Mesendoderm (in vitro differentiated cells): Measurements from ENCODE around the gene SYNE2.

Experiments
- DNase-seq: peaks from one replicate; pipeline ENCODE4 v3.0.0; 2013
- H2AK5ac ChIP-seq: 2 replicates; pipeline ENCODE4 v1.6.1; 2013; ENCODE audit warnings: low read length, inconsistent platforms
- H2BK120ac ChIP-seq: 2 replicates; pipeline ENCODE4 v1.6.1; 2013; ENCODE audit warnings: low read depth, mild to moderate bottlenecking, low read length, moderate library complexity, mixed read lengths
- H2BK15ac ChIP-seq: replicated peaks from 2 replicates; pipeline ENCODE4 v1.6.1; 2013; ENCODE audit warnings: low read depth, mild to moderate bottlenecking, moderate library complexity
- H2BK5ac ChIP-seq: 2 replicates; pipeline ENCODE4 v1.6.1; 2013; ENCODE audit warnings: low read length, inconsistent platforms
- H3K18ac ChIP-seq: 2 replicates; pipeline ENCODE4 v1.6.1; 2013; ENCODE audit warnings: mild to moderate bottlenecking, low read length, mixed read lengths
- H3K23ac ChIP-seq: one replicate; pipeline ENCODE4 v1.6.1; 2013; ENCODE audit warnings: low read length
- H3K27ac ChIP-seq: 2 replicates; pipeline ENCODE4 v1.5.1; 2013; ENCODE audit warnings: low read depth, mild to moderate bottlenecking, inconsistent platforms, low read length, moderate library complexity
- H3K27me3 ChIP-seq: 2 replicates; pipeline ENCODE4 v1.6.1; 2013; ENCODE audit warnings: low read length, control low read depth, mild to moderate bottlenecking, inconsistent platforms; ENCODE audit not compliant: insufficient read depth, poor library complexity
- H3K36me3 ChIP-seq: 2 replicates; pipeline ENCODE4 v1.6.1; 2013; ENCODE audit warnings: low read length, inconsistent platforms; ENCODE audit not compliant: control insufficient read depth, insufficient read depth
- H3K4ac ChIP-seq: one replicate; pipeline ENCODE4 v1.6.1; 2013; ENCODE audit warnings: low read depth, mild to moderate bottlenecking, low read length, moderate library complexity
- H3K4me1 ChIP-seq: 2 replicates; pipeline ENCODE4 v1.6.1; 2013; ENCODE audit warnings: low read depth, low read length, inconsistent platforms; ENCODE audit not compliant: control insufficient read depth
- H3K4me2 ChIP-seq: 2 replicates; pipeline ENCODE4 v1.6.1; 2013; ENCODE audit warnings: low read length
- H3K4me3 ChIP-seq: 2 replicates; pipeline ENCODE4 v1.5.1; 2013; ENCODE audit warnings: mild to moderate bottlenecking, low read length
- H3K56ac ChIP-seq: one replicate; pipeline ENCODE4 v1.6.1; 2013; ENCODE audit warnings: low read length
- H3K79me1 ChIP-seq: 2 replicates; pipeline ENCODE4 v1.6.1; 2013; ENCODE audit warnings: low read length, inconsistent platforms
- H3K79me2 ChIP-seq: 2 replicates; pipeline ENCODE4 v1.6.1; 2013; ENCODE audit warnings: mild to moderate bottlenecking, low read length; ENCODE audit not compliant: control insufficient read depth, insufficient read depth
- H3K9ac ChIP-seq: 2 replicates; pipeline ENCODE4 v1.6.1; 2013; ENCODE audit warnings: low read length, inconsistent platforms
- H4K5ac ChIP-seq: one replicate; pipeline ENCODE4 v1.6.1; 2013; ENCODE audit warnings: low read length
- H4K8ac ChIP-seq: one replicate; pipeline ENCODE4 v1.6.1; 2013; ENCODE audit warnings: low read depth, mild to moderate bottlenecking, control low read depth, low read length, moderate library complexity
- WGBS: extraction: QIAGEN DNeasy Blood & Tissue Kit; methylation state at CpG from one replicate; pipeline ENCODE4 v1.1.7; 2013; ENCODE audit warnings: low lambda C conversion rate, missing lambda C conversion rate; ENCODE audit not compliant: insufficient coverage; ENCODE audit errors: extremely low coverage; 5-methylcytosine and 5-hydroxymethylcytosine counted together

Gene SYNE2

GRCh38 chr14:63933110-63933509, 80.3 kb downstream of the SYNE2 start:
- Histone ChIP-seq H3K27me3 (no peaks in the 10 kb centered on the region), H4K8ac (no peak overlapping the region), H3K79me1 (no peaks in the 10 kb centered on the region), H2BK15ac (no peak overlapping the region), H3K27ac (no peak overlapping the region), H3K36me3 (no peaks in the 10 kb centered on the region), H3K23ac (no peak overlapping the region), H2BK120ac (no peak overlapping the region), H4K5ac (no peak overlapping the region), H3K4me3 (no peak overlapping the region), H2AK5ac (no peak overlapping the region), H3K18ac (no peak overlapping the region), H3K9ac (no peak overlapping the region), H2BK5ac (no peak overlapping the region), H3K4me2 (no peak overlapping the region), H3K4me1 (no peaks in the 10 kb centered on the region), H3K56ac (no peak overlapping the region), H3K4ac (no peak overlapping the region), H3K79me2 (no peaks in the 10 kb centered on the region)
- DNase-seq, result no peak
- no CpG with 5 or more reads among the region's 3 CpGs for WGBS

GRCh38 chr14:63933711-63934110, 80.9 kb downstream of the SYNE2 start:
- H4K8ac ChIP-seq, result no peak overlapping the region
- no peak overlapping the region for H3K56ac ChIP-seq
- H3K18ac ChIP-seq, result no peak overlapping the region
- no peaks in the 10 kb centered on the region for H3K79me1 ChIP-seq
- H3K36me3 ChIP-seq, result no peaks in the 10 kb centered on the region
- H3K79me2 ChIP-seq, result no peaks in the 10 kb centered on the region
- H2BK15ac ChIP-seq, result no peak overlapping the region
- no peak overlapping the region for H3K4ac ChIP-seq
- no peaks in the 10 kb centered on the region for H3K4me1 ChIP-seq
- no peaks in the 10 kb centered on the region for H3K27me3 ChIP-seq
- H2BK120ac ChIP-seq, result no peak overlapping the region
- H3K9ac ChIP-seq, result no peak overlapping the region
- no peak overlapping the region for H3K27ac ChIP-seq
- no peak overlapping the region for H4K5ac ChIP-seq
- H3K4me2 ChIP-seq, result no peak overlapping the region
- no peak overlapping the region for H2AK5ac ChIP-seq
- no peak overlapping the region for H3K23ac ChIP-seq
- no peak overlapping the region for H2BK5ac ChIP-seq
- H3K4me3 ChIP-seq, result no peak overlapping the region
- WGBS, result no CpG with 5 or more reads among the region's 3 CpGs
- no peak for DNase-seq

- Histone ChIP-seq H4K8ac (no peak overlapping the region), H4K5ac (no peak overlapping the region), H3K56ac (no peak overlapping the region), H2AK5ac (no peak overlapping the region), H3K18ac (no peak overlapping the region), H3K4ac (no peak overlapping the region), H3K36me3 (no peaks in the 10 kb centered on the region), H3K27ac (no peak overlapping the region), H3K4me1 (no peaks in the 10 kb centered on the region), H2BK5ac (no peak overlapping the region), H3K4me2 (no peak overlapping the region), H2BK15ac (no peak overlapping the region), H3K79me1 (no peaks in the 10 kb centered on the region), H3K27me3 (no peaks in the 10 kb centered on the region), H3K4me3 (no peak overlapping the region), H3K9ac (no peak overlapping the region), H3K23ac (no peak overlapping the region), H3K79me2 (no peaks in the 10 kb centered on the region), H2BK120ac (no peak overlapping the region)
- no peak for DNase-seq
- WGBS, result no CpG with 5 or more reads among the region's 9 CpGs
Observed at GRCh38 chr14:63938198-63939005, 85.6 kb downstream of the SYNE2 start.

- H3K9ac ChIP-seq, result no peak overlapping the region
- no peaks in the 10 kb centered on the region for H3K4me1 ChIP-seq
- H3K4me3 ChIP-seq, result no peak overlapping the region
- no peak overlapping the region for H2BK5ac ChIP-seq
- H3K4ac ChIP-seq, result no peak overlapping the region
- H2BK15ac ChIP-seq, result no peak overlapping the region
- no peak overlapping the region for H3K18ac ChIP-seq
- WGBS, result no CpG with 5 or more reads among the region's 1 CpG
- H3K56ac ChIP-seq, result no peak overlapping the region
- no peak overlapping the region for H3K23ac ChIP-seq
- no peak overlapping the region for H4K8ac ChIP-seq
- no peaks in the 10 kb centered on the region for H3K27me3 ChIP-seq
- no peak overlapping the region for H3K27ac ChIP-seq
- no peaks in the 10 kb centered on the region for H3K79me2 ChIP-seq
- no peak overlapping the region for H3K4me2 ChIP-seq
- H4K5ac ChIP-seq, result no peak overlapping the region
- H3K79me1 ChIP-seq, result no peaks in the 10 kb centered on the region
- DNase-seq, result no peak
- H2AK5ac ChIP-seq, result no peak overlapping the region
- H3K36me3 ChIP-seq, result no peaks in the 10 kb centered on the region
- H2BK120ac ChIP-seq, result no peak overlapping the region
Observed at GRCh38 chr14:63939006-63939270, 86.1 kb downstream of the SYNE2 start.

- no peak overlapping the region for H3K27ac ChIP-seq
- no peak overlapping the region for H4K5ac ChIP-seq
- no peak for DNase-seq
- no peak overlapping the region for H2BK5ac ChIP-seq
- H3K79me2 ChIP-seq, result no peaks in the 10 kb centered on the region
- no peak overlapping the region for H4K8ac ChIP-seq
- no CpG with 5 or more reads among the region's 4 CpGs for WGBS
- H3K4me3 ChIP-seq, result no peak overlapping the region
- no peaks in the 10 kb centered on the region for H3K27me3 ChIP-seq
- H2BK120ac ChIP-seq, result no peak overlapping the region
- H2AK5ac ChIP-seq, result no peak overlapping the region
- H3K23ac ChIP-seq, result no peak overlapping the region
- H3K4me2 ChIP-seq, result no peak overlapping the region
- no peak overlapping the region for H3K9ac ChIP-seq
- no peak overlapping the region for H2BK15ac ChIP-seq
- H3K4me1 ChIP-seq, result no peaks in the 10 kb centered on the region
- no peaks in the 10 kb centered on the region for H3K36me3 ChIP-seq
- H3K79me1 ChIP-seq, result no peaks in the 10 kb centered on the region
- H3K18ac ChIP-seq, result no peak overlapping the region
- no peak overlapping the region for H3K4ac ChIP-seq
- no peak overlapping the region for H3K56ac ChIP-seq
Observed at GRCh38 chr14:63940387-63940786, 87.6 kb downstream of the SYNE2 start.

GRCh38 chr14:63941023-63941422, 88.2 kb downstream of the SYNE2 start:
- Histone ChIP-seq H3K79me2 (no peaks in the 10 kb centered on the region), H4K5ac (no peak overlapping the region), H2BK120ac (no peak overlapping the region), H2BK5ac (no peak overlapping the region), H3K23ac (no peak overlapping the region), H3K18ac (no peak overlapping the region), H3K27ac (no peak overlapping the region), H2BK15ac (no peak overlapping the region), H4K8ac (no peak overlapping the region), H3K9ac (no peak overlapping the region), H3K4me1 (no peaks in the 10 kb centered on the region), H3K56ac (no peak overlapping the region), H3K36me3 (no peaks in the 10 kb centered on the region), H3K79me1 (no peaks in the 10 kb centered on the region), H3K4ac (no peak overlapping the region), H3K4me2 (no peak overlapping the region), H3K27me3 (no peaks in the 10 kb centered on the region), H3K4me3 (no peak overlapping the region), H2AK5ac (no peak overlapping the region)
- no peak for DNase-seq
- WGBS, result no CpG with 5 or more reads among the region's 3 CpGs
